ENCODE measurements around the gene CHMP2A. TPM values are rescaled to one million over a fixed set of nuclear protein-coding genes. Genes with fewer than 3 reads are reported as not detected.
A peak's percentile ranks its signal among the peaks of the same experiment; 100 is the strongest.

The CHMP2A gene
- total and polyA plus RNA-seq, 2 of the 13 experiments (the other 11 are each of a cell fraction or from before 2014, with no cell fraction given), result 49.7 to 55.0 TPM

- TF ChIP-seq JUND (CRISPR knock-in tag; IDR thresholded peaks at IDR 0.05) (0 out of 2 replicates have a peak, but pooled peaks have one; percentile 23), HOXA5 (CRISPR knock-in tag; IDR thresholded peaks at IDR 0.05) (no peak), FOXP1 (IDR thresholded peaks at IDR 0.05) (no peak), FOXP1 (CRISPR knock-in tag; IDR thresholded peaks at IDR 0.05) (no peak), ZNF33B (CRISPR knock-in tag; IDR thresholded peaks at IDR 0.05) (peak; percentile 65; the same call in 1 of the 2 replicates), MIXL1 (CRISPR knock-in tag; IDR thresholded peaks at IDR 0.05) (0 out of 2 replicates have a peak, but pooled peaks have one; percentile 12), ZNF260 (CRISPR knock-in tag; IDR thresholded peaks at IDR 0.05; ENCODE audit: borderline replicate concordance, low read depth) (no peak), ZNF782 (CRISPR knock-in tag; IDR thresholded peaks at IDR 0.05; ENCODE audit: borderline replicate concordance) (peak; percentile 82; the same call in 1 of the 2 replicates), YY1 (IDR thresholded peaks at IDR 0.05; ENCODE audit: insufficient read depth, insufficient replicate concordance, low read depth, low read length) (peak; percentile 87), ZBTB21 (CRISPR knock-in tag; IDR thresholded peaks at IDR 0.05) (peak; percentile 97), ZNF646 (CRISPR knock-in tag; IDR thresholded peaks at IDR 0.05) (no peak), ZMYM4 (CRISPR knock-in tag; IDR thresholded peaks at IDR 0.05) (peak; percentile 53; the same call in 1 of the 2 replicates), KAT8 (CRISPR knock-in tag; IDR thresholded peaks at IDR 0.05) (peak; percentile 74), ATF6 (CRISPR knock-in tag; conservative IDR thresholded peaks at IDR 0.05) (no peak), CBFB (CRISPR knock-in tag; IDR thresholded peaks at IDR 0.05) (peak; percentile 74)
- TF ChIP-seq, protein P1, sequence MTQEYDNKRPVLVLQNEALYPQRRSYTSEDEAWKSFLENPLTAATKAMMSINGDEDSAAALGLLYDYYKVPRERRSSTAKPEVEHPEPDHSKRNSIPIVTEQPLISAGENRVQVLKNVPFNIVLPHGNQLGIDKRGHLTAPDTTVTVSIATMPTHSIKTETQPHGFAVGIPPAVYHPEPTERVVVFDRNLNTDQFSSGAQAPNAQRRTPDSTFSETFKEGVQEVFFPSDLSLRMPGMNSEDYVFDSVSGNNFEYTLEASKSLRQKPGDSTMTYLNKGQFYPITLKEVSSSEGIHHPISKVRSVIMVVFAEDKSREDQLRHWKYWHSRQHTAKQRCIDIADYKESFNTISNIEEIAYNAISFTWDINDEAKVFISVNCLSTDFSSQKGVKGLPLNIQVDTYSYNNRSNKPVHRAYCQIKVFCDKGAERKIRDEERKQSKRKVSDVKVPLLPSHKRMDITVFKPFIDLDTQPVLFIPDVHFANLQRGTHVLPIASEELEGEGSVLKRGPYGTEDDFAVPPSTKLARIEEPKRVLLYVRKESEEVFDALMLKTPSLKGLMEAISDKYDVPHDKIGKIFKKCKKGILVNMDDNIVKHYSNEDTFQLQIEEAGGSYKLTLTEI (CRISPR knock-in tag; conservative IDR thresholded peaks at IDR 0.05), result no peak
- TF ChIP-seq, protein P2, sequence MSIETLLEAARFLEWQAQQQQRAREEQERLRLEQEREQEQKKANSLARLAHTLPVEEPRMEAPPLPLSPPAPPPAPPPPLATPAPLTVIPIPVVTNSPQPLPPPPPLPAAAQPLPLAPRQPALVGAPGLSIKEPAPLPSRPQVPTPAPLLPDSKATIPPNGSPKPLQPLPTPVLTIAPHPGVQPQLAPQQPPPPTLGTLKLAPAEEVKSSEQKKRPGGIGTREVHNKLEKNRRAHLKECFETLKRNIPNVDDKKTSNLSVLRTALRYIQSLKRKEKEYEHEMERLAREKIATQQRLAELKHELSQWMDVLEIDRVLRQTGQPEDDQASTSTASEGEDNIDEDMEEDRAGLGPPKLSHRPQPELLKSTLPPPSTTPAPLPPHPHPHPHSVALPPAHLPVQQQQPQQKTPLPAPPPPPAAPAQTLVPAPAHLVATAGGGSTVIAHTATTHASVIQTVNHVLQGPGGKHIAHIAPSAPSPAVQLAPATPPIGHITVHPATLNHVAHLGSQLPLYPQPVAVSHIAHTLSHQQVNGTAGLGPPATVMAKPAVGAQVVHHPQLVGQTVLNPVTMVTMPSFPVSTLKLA (IDR thresholded peaks at IDR 0.05), result peak; percentile 71; the same call in 1 of the 2 replicates
Measured at GRCh38 chr19:58572818-58573657, 18.1 kb upstream of the CHMP2A start, which contains the start of gene MZF1 (continued).
